ENCODE data around the gene KIT.
"Not testable (repeated sequence)": the region's sequence is repeated elsewhere in the genome, so short reads cannot be mapped to it uniquely, and the experiment has no call there.

The KIT gene

DNA sequence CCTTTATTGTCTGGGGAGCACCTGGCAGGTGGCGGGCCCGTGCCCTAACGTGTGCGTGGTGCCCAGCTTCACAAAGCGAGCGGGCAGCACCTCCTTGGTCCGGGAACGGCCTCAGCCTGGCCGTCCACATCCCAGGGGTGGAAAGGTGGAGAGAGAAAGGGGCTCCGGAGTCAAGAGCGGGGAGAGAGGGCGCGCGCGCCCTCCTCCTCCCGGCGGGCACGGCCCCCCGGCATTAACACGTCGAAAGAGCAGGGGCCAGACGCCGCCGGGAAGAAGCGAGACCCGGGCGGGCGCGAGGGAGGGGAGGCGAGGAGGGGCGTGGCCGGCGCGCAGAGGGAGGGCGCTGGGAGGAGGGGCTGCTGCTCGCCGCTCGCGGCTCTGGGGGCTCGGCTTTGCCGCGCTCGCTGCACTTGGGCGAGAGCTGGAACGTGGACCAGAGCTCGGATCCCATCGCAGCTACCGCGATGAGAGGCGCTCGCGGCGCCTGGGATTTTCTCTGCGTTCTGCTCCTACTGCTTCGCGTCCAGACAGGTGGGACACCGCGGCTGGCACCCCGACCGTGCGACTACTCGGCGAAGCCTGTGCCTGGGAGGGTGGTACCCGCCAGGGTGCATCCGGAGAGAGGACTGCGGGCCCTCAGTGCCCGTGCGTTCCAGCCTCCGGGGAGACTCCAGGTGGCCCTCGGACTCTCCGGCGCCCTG, at the start of gene KIT:
KIT (plus strand) TSS at position 407 of the 701 bp plus-strand sequence; CDS start at position 465, 58 bp downstream.
- DNase-seq = no peak

GRCh38 chr4:54609310-54609709, 48.4 kb upstream of the KIT start:
- DNase-seq = no peak

DNA sequence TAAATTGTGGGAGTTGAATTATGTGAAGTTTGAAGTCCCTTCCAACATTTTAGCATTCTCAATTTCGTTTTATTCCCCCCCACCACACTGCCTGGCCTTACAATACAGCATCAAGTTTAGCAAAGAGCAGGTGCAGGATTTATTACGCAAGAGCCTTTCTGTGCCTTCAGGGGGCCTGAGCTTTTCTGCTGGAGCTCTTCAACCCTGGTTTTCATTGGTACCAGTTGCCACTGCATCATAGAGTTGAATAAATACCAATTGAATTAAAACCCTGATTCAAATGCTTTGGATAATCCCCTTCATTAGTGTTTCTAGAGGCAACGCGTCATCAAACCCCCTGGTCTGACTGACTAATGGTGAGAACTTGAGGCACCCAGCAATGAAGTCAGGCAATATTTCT, 43.6 kb upstream of the KIT start:
- DNase-seq = no peak

DNA sequence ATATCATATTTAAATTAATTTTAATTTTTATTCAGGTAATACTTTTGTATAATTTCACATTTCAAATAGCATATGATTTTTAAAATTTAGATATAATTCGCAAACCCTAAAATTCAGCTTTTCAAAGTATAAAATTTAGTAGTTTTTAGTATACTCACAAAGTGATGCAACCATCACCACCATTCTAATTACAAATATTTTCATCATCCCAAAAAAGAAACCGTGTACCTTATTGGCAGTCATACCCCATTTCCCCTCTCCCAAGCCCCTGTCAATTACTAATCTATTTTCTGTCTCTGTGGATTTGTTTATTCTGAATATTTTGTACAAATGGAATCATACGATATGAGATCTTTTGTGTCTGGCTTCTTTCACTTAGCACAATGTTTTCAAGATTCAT, 37.0 kb upstream of the KIT start:
- DNase-seq = no peak

- no peak for DNase-seq
Measured at GRCh38 chr4:54625391-54625790, 32.4 kb upstream of the KIT start.

DNA sequence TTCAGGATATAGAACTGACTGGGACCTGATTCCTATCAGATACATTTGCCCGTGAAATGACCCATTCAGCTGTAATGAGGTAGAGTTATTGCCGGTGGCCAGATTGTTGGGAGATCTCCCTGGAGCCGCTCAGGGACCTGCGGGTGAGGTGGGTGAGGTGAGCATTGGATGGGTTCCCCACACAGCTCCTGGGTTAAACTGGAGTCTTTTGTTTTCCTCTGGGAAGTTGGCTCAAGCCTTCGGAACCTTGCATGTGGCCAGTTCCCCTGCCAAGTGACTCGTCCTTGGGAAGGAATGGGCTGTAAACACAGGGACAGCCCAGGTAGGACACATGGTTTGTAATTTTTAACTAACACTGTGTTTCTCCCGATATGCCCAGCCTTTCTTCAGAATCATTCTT, 31.6 kb upstream of the KIT start:
- no peak for DNase-seq

DNA sequence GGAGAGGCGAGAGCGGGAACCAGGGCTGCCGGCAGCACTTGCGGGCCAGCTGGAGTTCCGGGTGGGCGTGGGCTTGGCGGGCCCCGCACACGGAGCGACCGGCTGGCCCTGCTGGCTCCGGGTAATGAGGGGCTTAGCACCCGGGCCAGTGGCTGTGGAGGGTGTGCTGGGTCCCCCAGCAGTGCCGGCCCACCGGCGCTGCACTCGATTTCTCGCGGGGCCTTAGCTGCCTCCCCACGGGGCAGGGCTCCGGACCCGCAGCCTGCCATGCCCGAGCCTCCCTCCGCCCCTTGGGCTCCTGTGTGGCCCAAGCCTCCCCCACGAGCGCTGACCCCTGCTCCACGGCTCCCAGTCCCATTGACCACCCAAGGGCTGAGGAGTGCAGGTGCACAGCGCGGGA, 25.2 kb upstream of the KIT start:
- no peak for DNase-seq

DNA sequence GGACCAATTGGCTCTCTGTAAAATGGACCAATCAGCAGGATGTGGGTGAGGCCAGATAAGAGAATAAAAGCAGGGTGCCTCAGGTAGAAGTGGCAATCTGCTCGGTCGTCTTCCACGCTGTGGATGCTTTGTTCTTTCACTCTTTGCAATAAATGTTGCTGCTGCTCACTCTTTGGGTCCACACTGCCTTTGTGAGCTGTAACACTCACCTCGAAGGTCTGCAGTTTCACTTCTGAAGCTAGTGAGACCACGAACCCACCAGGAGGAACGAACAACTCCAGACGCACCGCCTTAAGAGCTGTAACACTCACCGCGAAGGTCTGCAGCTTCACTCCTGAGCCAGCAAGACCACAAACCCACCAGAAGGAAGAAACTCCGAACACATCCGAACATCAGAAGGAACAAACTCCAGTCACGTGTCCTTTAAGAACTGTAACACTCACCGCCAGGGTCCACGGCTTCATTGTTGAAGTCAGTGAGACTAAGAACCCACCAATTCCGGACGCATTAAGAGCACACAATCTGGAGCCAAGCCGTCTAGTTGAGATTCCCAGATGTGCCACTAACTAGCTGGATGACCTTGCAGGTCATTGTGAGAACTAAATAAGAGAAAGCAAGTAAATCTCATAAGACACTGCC, 24.5 kb upstream of the KIT start:
- DNase-seq = not testable (repeated sequence)

- DNase-seq = no peak
Measured at GRCh38 chr4:54635318-54635717, 22.4 kb upstream of the KIT start.

DNA sequence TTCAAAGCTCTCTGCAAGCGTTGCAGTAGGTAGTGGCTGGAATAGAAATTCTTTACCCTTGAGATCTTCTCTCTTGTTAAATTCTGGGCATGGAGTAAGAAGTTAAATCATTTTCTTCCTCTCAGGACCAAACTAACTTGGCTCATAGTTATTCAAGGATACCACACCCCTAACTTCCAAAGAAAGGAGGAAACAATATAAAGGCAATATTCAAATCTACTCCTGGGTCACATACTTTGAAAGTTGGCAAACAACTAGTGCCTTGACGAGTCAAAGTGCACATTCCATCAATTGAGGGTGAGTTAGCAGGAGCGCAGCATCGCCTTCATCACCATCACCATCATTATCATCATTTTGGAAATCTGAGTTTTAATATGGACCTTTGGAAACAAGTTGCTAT, 20.4 kb upstream of the KIT start:
- DNase-seq = no peak

DNA sequence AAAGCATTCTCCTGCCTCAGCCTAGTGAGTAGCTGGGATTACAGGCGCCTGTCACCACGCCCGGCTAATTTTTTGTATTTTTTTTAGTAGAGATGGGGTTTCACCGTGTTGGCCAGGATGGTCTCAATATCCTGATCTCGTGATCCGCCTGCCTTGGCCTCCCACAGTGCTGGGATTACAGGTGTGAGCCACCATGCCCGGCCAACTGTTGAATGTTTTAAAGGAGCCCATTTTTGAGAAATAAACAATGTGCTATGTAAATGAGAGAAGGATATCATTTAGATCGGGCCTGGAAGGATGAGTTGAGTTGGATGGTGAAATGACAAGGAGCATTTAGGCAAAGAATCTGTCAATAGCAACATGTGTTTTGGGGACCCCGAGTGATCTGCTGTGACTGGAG, 16.7 kb upstream of the KIT start:
- DNase-seq = not testable (repeated sequence)

DNA sequence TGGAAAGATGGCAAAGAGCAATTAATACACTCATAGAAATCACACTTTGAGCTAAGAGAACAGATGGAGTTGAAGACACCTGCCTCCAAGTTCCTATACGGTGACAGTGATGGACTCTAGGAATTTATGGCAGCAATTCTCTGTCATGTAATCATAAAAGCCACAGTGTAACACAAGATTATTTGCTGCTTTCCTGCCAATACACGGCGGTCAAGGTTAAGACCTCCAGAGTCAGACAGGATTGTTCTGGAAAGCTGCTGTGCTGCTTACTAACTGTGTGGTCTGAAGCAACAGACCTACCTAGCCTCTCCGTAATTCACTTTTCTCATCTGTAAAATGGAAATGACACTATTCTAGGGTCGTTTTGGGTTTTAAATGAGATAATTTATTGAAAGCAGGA, 14.6 kb upstream of the KIT start:
- DNase-seq = no peak

GRCh38 chr4:54643958-54644751, 13.6 kb upstream of the KIT start:
- DNase-seq = no peak

DNA sequence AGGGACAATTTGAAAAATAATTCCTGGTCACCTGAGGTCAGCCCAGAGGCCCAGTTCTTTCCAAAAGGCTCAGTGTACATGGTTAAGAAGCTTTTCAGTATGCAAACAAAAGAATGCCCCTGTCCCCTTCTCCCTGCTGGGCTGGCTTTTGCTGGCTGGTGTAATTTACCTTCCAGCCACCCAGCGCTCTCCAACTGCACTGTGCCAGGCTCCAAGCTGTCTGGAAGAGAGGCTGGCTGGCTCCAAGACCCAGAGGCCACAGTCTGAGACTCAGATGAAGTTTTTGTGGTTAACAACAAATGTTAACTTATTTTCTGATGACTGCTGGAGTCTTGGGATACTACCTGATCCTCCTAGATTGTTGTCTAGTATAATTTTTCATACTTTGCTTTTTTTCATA, 11.9 kb upstream of the KIT start:
- DNase-seq = no peak

GRCh38 chr4:54647070-54647469, 10.7 kb upstream of the KIT start:
- DNase-seq = no peak

DNA sequence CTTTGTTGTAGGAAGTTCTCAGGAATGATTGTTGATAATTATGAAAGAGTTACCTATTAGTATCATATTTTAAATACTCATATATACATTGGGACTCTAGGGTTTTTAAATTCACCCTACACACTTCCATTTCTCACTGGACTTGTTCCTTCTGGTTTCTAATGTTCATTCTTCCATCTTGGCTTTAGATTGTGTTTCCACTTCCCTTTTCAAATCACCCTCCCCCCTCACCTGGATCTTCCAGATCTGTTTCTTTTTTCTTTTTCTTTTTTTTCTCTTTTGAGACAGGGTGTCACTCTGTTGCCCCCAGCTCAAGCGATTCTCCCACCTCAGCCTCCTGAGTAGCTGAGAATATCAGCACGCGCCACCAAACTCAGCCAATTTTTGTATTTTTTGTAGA, 6.7 kb upstream of the KIT start:
- no peak for DNase-seq

GRCh38 chr4:54654753-54655152, 3.0 kb upstream of the KIT start:
- DNase-seq = no peak

- DNase-seq = no peak
Measured at GRCh38 chr4:54657185-54657550, 589 bp upstream of the KIT start.

DNA sequence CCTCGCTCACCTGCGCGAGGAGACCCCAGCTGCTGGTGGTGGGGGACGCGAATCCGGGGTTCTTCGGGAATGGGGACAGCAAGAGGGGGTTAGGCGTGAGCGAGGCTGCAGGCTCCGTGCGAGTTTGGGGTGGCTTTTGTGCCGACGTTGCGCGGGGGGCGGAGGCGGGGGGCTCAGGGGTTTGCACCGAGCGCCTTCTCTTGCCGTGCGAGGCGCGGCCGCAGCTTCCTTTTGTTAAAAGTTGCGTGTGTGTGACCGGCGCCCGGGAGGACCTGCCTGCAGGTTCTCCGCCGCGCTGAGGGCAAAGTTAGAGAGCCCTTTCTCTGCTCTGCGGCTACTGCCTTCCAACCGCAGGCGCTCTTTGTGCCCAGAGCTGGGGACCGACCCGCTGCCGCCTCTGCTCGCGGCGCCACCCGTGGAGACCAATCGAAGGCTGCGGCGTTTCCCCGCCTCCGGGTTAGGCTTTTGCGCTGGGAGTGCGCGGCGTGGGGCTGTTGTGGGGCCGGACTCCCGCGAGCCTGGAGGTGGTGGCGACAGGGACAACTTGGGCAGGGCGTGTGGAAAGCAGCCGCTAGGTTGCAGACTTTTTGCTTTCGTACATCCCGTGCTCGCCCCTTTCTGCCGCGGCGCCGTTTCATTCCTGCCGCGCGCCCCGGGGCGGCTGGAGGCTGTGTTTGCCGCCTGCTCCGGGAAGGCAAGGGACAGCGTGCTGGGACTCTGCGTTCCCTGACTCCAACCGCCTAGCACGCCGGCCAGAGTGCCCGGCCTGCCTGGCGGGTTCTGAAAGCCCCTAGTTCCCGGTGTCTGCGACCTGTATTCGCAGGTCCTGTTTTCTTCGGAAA, 716 bp downstream of the KIT start:
- DNase-seq = peak; percentile 34

DNA sequence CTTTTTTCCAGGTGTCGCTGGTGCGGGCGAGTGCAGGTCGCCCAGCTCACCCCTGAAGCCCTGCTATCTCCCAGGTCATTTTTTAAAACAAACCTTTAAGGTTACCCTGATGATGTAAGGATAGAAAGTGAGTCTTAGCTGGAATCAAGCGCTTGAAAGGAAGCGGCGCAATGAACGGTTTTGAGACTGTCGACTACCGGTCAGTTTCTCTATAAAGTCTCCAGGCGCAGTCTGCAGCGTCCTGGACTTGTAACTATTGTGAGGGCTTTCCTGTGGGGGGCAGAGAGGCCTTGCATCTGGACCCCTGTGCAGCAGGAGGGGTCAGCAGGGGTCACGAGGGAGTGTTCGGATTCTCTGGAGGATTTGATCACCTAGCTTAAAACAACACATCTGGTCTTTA, 1.6 kb downstream of the KIT start:
- DNase-seq = no peak

DNA sequence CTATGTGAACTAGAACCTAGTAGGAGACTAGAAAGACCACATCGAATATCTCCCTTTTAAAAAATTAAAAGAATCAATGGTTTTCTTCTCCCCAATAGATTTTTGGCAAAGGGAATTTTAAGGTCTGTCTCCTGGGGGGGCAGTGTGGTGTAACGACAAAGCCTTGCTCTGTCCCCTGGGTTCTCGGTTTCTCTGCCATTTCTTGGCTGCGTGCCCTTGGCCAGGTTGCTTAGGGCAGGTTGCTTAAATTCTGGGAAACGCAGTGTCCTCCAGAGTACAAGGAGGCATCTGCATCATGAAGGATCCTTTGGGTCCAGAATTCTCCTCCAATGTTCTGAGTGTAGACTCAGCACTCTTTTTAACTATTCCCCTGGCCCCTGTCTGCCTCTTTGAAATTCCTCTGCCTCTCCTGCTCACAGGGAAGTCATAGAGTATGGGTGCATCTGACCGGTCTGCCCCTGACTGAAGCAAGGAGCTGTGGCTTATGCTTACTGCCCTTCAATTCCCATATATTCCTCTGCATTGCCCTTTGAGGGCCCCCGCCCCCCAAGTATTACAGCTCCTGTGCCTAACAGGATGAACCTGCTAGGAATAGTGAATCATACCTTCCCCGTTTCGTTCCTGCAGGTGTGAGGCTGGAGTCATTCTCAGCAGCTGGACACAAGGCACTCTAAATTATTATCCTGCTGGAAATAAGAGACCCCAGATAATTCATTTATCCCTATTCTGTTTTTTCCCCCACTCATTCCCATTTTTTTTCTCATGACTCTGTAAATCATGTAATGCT, 2.2 kb downstream of the KIT start:
- DNase-seq = no peak

- DNase-seq = no peak
Measured at GRCh38 chr4:54660591-54660990, 2.8 kb downstream of the KIT start.
